ENCODE data around the gene DAGLA.

GRCh38 chr11:61713464-61713863, 33.3 kb downstream of the DAGLA start:
- TF ChIP-seq CTCF (IDR thresholded peaks at IDR 0.05; ENCODE audit: low read length) (no peak), EZH2 (IDR thresholded peaks at IDR 0.05; ENCODE audit: borderline replicate concordance, low read length) (no peak)

Data from OCI-LY1 (cell line).